Measurements from ENCODE around the gene ZNF674.
"Not testable (repeated sequence)": the region's sequence is repeated elsewhere in the genome, so short reads cannot be mapped to it uniquely, and the experiment has no call there.

Gene ZNF674

GRCh38 chrX:46461660-46462191, 83.5 kb downstream of the ZNF674 start:
- DNase-seq, result no peak

- DNase-seq, result not testable (repeated sequence)
These were observed 84.2 kb downstream of the ZNF674 start for GRCh38 chrX:46460801-46461659.

- no peak for DNase-seq
These were observed 85.6 kb downstream of the ZNF674 start for GRCh38 chrX:46459603-46460002.

GRCh38 chrX:46456125-46456922, 88.9 kb downstream of the ZNF674 start:
- no peak for DNase-seq
